ENCODE measurements around the gene TACC2.

Gene TACC2

DNA sequence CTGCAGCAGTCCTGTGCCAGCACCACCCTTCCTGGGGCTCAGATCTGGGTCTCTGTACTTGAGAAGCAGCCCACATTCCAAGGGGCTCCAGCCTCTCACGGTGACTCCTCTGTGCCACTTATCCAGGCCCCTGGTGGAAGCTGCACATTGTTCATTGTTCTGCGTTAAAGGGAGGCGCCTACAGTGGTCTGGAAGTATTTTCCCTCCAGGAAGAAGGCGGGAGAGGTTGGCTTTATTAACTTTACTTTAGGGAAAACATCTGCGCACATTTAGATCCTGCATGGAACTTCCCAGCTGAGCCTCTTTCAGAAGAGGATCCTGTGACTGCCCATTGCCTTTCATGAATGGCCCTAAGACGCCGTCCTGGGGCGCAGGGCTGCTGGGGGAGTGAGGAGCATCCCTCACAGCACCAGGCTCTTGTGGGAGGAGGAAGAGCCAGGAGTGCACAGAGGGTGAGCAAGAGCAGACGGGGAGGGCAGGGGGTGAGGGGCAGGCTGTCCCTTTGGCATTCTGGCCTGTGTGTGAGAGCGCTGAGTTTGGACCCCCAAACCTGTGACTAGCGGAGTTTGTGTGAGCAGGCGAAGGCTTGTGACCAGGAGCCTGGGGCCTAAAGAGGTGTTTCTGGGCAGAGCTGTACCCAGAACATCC, 183.5 kb downstream of the TACC2 start:
- no peak for DNase-seq

DNA sequence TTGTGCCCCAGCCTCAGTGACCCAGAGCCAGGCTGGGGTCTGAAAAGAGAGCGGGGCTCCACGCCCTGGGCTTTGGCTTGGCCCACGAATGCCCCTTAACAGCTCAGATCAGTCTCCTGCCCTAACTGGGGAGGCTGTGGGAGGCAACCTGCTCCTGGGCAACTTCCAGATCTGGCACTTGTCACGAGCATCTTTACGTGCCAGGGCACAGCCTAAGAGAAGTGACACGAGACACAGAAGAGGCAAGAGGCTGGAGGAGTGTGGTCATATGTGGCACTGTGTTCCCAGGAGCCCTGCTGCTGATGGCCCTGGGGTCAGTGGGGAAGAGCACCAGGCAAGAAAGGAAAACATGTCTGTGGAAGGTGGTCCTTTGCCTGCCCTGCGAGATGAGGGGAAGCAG, 184.4 kb downstream of the TACC2 start:
- DNase-seq = no peak

DNA sequence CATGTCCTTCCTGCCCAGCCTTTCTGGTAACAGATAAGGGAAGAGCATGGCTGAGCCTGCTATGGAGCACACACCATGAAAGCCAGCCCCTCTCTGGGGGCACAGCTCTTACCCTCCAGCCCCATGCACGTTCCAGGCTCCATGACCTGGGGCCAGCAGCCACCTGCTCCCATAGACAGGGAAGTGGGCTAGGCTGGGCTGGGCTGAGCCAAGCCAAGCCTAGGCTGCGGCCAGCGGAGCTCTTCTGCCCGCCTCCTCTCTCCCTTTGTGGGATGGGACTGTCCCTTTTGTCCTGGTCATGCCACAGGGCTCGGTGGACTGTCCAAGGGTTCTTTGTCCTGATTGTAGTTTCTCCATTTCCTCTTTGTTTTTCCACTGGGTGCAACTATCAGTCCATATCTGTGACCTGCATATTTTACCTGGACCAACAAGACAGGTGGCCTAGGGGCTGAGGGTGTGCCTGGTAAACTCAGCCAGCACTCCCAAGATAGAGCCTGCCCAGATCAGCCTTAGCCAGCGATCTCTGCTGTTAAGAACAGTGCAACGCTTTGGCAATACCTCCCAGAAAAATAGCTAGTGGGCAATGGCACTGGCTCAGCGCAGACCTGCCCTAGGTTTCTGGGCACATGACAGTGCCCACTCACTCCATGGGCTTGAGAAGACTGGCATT, 184.9 kb downstream of the TACC2 start:
- DNase-seq = no peak

GRCh38 chr10:122176232-122177213, 187.6 kb downstream of the TACC2 start:
- no peak for DNase-seq

DNA sequence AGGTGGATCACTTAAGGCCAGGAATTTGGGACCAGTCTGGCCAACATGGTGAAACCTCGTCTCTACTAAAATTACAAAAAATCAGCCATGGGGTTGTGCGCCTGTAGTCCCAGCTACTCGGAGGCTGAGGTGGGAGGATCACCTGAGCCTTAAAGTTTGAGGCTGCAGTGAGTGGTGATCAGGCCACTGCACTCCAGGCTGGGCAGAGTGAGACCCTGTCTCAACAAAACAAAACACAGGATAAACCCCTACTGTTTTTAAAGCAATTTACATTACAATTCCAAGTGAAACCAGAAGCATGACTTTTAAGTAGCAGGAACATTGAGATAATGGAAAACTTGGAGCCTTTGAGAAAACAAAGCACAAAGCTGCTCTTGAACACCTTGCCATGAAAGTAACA, 189.7 kb downstream of the TACC2 start:
- DNase-seq = no peak

DNA sequence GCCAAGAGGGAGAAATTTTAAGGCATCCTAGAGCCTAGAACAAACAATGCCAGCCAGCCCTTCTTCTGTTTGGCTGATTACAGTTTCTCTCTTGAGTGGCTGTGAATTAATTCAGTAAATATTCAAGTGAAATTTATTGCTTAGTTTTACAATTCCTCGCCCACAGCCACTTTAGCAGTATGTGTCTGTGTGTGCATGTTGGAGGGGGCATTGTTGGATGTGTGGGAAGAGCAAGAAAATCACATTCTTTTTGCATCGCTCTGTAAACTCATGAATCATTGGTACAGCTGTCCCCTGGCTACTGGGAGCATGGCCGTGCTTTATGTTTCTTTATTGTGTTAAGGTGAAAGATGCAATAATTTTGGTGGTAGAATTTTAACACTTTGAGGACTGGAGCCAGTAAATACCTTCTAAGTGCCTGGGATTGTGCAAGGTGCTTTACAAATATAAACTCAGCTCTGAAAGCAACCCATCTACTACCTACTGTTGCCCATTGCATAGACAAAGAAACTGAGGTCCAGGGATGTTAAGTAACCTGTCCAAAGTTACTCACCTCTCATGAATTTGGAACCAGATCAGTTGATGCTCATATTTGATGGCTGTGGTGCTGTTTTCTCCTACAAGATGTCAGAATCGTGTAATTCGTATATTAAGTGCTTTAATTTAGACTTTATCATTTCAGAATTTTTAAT, 192.2 kb downstream of the TACC2 start:
- no peak for DNase-seq

DNA sequence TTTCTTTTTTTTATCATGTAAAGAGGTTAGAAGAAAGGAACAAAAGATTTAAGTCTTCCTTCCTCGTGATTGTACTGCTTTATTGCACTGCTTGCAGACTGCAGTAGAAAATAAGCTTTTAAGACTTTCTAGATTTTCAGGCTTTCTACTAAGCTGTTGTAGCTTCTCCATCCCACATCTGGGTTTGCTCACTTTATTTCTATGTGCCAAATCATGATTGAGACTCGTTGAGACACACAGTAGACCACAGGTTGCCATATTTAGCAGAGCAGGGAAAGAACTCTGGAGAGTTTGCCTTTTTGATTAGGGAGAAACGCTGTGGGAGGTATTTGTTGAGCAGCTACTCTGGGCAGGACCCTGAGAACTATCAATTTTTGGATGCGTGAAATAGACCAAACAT, 192.9 kb downstream of the TACC2 start:
- no peak for DNase-seq

- DNase-seq = no peak
Measured at GRCh38 chr10:122182308-122182707, 193.3 kb downstream of the TACC2 start.

DNA sequence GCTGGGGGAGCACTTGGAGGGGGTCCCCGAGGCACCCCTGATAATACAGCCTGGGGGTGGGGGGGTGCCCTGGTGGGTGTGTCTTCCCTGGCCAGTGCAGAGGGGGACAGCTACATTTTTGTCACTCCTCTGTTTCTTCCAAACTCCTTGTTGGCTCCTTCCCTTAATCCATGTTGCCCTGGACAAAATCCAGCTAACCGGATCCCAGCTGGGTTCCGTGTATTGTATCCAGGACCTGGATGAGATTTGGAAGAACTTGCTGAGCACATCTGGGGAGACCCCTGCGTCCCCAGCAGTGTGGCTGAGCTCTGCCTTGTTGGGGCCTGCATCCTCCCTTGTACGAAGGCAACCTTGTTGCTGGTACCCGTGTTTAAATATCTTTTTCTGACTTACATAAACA, 195.3 kb downstream of the TACC2 start:
- no peak for DNase-seq

DNA sequence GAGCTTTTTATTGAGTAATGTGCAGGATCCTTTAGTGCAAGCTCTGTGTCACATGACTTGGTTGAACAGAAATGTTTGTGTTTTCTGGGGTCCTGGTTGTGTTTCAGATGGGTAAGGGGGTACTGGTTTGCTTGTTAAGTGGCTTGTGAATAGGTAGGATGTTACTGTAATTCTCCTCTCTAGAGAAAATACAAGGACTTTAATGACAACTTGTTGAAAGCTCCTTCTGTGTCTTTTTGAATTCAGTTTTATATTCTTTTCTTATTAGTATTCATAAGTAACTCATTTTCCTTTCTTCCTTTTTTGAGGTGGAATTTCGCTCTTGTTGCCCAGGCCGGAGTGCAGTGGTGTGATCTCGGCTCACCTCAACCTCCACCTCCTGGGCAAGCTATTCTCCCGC, 196.7 kb downstream of the TACC2 start:
- DNase-seq = no peak

- DNase-seq = no peak
Measured at GRCh38 chr10:122186816-122187810, 198.2 kb downstream of the TACC2 start.

- DNase-seq = no peak
Measured at GRCh38 chr10:122188706-122189105, 199.7 kb downstream of the TACC2 start.

- no peak for DNase-seq
Measured at GRCh38 chr10:122189185-122189584, 200.2 kb downstream of the TACC2 start.

GRCh38 chr10:122190176-122190943, 201.4 kb downstream of the TACC2 start:
- DNase-seq = no peak

GRCh38 chr10:122191936-122192541, 203.1 kb downstream of the TACC2 start:
- DNase-seq = no peak

DNA sequence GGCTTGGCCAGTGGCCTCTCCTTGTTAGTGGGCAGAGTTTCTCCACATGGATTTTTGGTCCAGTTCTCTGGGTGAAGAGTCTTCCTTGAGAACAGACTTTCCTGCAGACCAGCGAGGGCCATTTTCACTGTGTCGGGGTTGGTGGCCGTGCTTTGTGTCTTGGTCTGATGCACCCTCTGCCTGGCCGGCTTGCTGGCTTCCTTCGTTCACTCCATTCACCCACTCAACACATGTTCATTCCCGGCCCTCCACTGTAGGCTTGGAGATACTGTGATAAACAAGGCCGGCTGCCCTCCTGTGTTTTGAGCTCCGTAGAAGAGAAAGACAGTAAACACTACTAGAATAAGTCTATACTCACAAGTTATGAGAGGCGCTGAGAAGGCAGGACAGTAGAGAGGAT, 205.3 kb downstream of the TACC2 start:
- no peak for DNase-seq

DNA sequence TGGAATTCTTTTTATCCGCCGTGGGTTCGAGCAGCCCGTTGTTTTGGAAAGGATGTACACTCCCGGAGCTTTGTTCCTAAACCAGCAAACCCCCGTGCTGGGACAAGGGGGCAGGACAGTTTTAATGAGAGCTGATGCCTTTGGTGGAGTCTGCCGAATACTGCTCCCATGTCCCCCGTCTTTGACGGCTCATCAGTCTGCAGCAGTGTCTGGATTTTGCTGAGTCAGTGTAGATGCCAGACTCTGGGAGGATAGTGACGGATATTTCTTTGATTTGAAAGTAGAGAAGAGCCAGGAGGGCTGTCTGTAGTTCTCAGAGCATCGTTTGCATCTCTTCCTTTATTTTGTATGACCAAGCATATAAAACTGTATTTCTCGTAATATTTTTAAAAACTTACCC, 207.3 kb downstream of the TACC2 start:
- DNase-seq = no peak

DNA sequence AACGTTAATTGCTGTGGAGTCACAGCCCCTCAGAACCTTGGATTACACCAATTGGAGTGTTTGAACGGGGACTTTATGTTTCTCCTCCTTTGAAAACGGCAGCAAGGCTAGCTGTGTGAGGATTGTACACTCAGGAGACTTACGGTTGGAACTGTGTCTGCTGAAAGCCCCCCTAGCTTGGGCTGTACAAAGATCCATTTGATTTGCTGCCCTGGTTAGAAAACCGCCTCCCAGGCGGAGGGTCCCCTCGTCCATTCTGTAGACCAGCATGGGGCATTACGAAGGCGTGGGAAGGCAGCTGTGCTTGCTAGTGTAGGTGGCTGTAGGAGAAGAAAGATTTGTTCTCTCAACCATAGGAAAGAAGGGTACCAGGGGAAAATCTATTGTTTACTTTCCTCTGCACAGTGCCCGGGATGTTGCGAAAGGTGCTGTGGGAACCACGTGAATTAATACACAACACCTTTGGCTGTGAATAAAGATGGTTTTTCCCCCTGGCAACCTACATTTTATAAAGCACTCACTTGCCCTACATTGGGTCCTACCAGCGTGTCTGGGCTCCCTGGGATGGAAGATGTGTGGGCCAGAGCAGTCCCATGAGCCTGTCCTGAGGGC, 208.8 kb downstream of the TACC2 start:
- DNase-seq = no peak

DNA sequence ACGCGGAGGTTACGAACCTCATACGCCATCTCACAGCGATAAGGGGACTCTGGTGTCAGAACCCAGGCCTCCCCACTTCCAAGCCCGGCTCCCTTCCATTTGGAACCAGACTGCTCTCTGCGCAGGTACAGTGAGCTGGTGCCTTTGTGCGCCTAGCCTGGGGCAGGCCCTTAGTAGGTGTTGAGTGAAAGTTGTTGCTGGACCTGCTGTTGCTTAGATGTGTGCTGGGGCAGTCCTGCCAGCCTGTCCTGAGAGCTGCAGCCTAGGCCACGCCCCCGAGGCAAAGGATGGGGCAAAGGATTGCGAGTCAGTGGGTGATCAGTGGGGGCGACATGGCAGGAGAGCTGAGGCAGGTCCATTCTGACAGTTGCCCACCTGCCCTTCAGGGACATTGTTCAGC, 209.7 kb downstream of the TACC2 start:
- DNase-seq = no peak

- no peak for DNase-seq
Measured at GRCh38 chr10:122199070-122199469, 210.1 kb downstream of the TACC2 start.
